ENCODE measurements around the gene PRIM2. TPM values are rescaled to one million over a fixed set of nuclear protein-coding genes. Genes with fewer than 3 reads are reported as not detected.
"Not testable (repeated sequence)": the region's sequence is repeated elsewhere in the genome, so short reads cannot be mapped to it uniquely, and the experiment has no call there.

The PRIM2 gene
- total and polyA plus RNA-seq, 9 of the 15 experiments (the other 6 are each of a cell fraction or from before 2014, with no cell fraction given) = 19.8 to 57.5 (median 33.4) TPM

DNA sequence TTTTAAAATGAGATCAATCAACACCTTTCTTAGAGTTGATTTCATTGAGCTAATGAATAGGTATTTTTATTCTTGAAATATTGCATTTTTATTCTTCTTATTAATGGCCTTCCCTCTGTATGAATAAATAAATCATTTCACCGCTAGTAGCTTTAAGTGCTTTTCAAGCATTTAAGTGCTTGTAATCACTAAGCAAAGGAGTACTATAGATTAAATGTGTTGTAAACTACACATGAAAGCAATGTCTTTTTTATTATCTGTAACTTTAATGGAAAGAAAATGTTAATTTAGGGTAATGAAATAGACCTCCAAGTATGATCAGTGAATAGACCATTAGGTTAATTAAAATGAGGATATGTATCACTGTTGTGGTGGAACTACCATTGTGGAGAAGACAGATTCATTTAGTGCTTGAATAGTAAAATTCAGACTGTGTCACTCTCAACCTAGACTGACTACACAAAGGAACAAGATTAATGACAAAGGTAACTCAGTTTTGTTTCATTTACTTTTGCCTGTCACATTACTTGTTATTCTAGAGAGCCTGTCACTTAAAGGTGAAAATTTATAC lies 132.2 kb downstream of the PRIM2 start:
- H3K4me1 ChIP-seq (replicated peaks in 1 of 2; ENCODE audit: control insufficient read depth in 2 of 2, insufficient read depth in 2 of 2, low read length in 2 of 2); POLR2A ChIA-PET; FAIRE-seq; H3K4me2 ChIP-seq (ENCODE audit: insufficient read depth, low read length); H4K20me1 ChIP-seq (replicated peaks; ENCODE audit: control insufficient read depth, insufficient read depth, low read length); H3K79me2 ChIP-seq (ENCODE audit: control insufficient read depth, insufficient read depth, low read length); CTCF ChIA-PET (ENCODE audit: low intra/inter-chr PET ratio); H2AFZ ChIP-seq (ENCODE audit: low read depth, low read length); in situ Hi-C loops (cut with MboI); H3K9me3 ChIP-seq (replicated peaks; ENCODE audit: control insufficient read depth, insufficient read depth, low read depth, low read length); H3K4me3 ChIP-seq; ATAC-seq; DNase-seq (ENCODE audit: extremely low read depth in 1 of 4, low spot score in 3 of 4); H3K36me3 ChIP-seq (ENCODE audit: control insufficient read depth, insufficient read depth, low read length); H3K9ac ChIP-seq (ENCODE audit: insufficient read depth in 1 of 2, low read depth in 2 of 2, low read length in 2 of 2); H3K27me3 ChIP-seq (ENCODE audit: control insufficient read depth in 2 of 2, insufficient read depth in 2 of 2, low read length in 2 of 2); H3K27ac ChIP-seq (ENCODE audit: extremely low read depth, low read depth, low read length); intact Hi-C loops (cut with micrococcal nuclease); H3K9me1 ChIP-seq (ENCODE audit: control insufficient read depth, insufficient read depth, low read length); BruUV-seq (replicated peaks): not testable (repeated sequence)
- 93% methylated on average over 1 of the region's 1 CpG for WGBS (ENCODE audit: insufficient coverage, low coverage, missing lambda C conversion rate)

DNA sequence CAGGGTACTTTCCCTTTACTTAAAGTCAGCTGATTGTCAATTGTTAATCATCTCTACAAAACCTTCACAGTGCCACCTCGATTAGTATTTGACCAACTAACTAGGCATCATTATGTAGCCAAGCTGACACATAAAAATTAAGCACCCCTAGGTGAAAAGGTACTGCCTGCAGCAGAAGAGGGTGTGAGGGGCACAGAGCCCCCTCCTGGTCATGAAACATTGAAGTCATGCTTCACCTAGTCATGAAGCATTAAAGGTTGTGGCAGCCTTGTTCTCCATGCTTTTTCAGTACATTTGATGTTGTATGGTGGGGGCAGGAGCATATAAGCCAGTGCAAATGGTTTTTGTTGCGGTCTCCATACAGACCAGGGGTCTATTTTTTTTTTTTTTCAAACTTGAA lies 142.4 kb downstream of the PRIM2 start:
- FAIRE-seq (peak; percentile 23), ATAC-seq (0 out of 3 replicates have a peak, but pooled peaks have one; percentile 29), DNase-seq (ENCODE audit: extremely low read depth in 1 of 4, low spot score in 3 of 4) (peak in 1 of 4 experiments; percentile 3)
- CTCF ChIA-PET (ENCODE audit: low intra/inter-chr PET ratio); H3K4me3 ChIP-seq; intact Hi-C loops (cut with micrococcal nuclease); in situ Hi-C loops (cut with MboI); BruUV-seq (replicated peaks); H3K9ac ChIP-seq (ENCODE audit: insufficient read depth in 1 of 2, low read depth in 2 of 2, low read length in 2 of 2); H3K36me3 ChIP-seq (ENCODE audit: control insufficient read depth, insufficient read depth, low read length); H4K20me1 ChIP-seq (replicated peaks; ENCODE audit: control insufficient read depth, insufficient read depth, low read length); H3K9me3 ChIP-seq (replicated peaks; ENCODE audit: control insufficient read depth, insufficient read depth, low read depth, low read length); H3K27ac ChIP-seq (ENCODE audit: extremely low read depth, low read depth, low read length); H3K4me1 ChIP-seq (replicated peaks in 1 of 2; ENCODE audit: control insufficient read depth in 2 of 2, insufficient read depth in 2 of 2, low read length in 2 of 2); H3K9me1 ChIP-seq (ENCODE audit: control insufficient read depth, insufficient read depth, low read length); H2AFZ ChIP-seq (ENCODE audit: low read depth, low read length); POLR2A ChIA-PET; H3K27me3 ChIP-seq (ENCODE audit: control insufficient read depth in 2 of 2, insufficient read depth in 2 of 2, low read length in 2 of 2); H3K4me2 ChIP-seq (ENCODE audit: insufficient read depth, low read length); H3K79me2 ChIP-seq (ENCODE audit: control insufficient read depth, insufficient read depth, low read length): not testable (repeated sequence)
- WGBS (ENCODE audit: insufficient coverage, low coverage, missing lambda C conversion rate) = 60% methylated on average over 2 of the region's 2 CpGs

DNA sequence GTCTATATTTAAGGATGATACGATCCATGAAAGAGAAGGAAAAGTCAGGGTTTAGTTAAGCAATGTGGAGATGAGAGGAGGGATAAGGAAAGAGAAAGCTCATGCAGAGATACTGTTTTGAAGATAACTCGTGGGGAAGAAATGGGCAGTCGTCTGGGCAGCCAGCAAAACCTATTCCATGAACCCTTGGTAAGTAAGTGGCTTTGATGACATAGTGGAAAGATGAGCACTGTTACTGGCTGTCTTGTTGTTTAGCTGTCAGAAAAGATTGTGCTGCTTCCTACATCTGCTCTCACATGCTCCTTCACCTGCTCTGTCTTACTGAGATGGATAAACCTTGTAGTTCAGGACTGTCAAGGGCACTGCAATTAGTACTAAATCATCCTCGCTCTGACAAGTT lies 143.6 kb downstream of the PRIM2 start:
- BruUV-seq (replicated peaks); H3K4me2 ChIP-seq (ENCODE audit: insufficient read depth, low read length); POLR2A ChIA-PET; H3K4me3 ChIP-seq; CTCF ChIA-PET (ENCODE audit: low intra/inter-chr PET ratio); H3K27me3 ChIP-seq (ENCODE audit: control insufficient read depth in 2 of 2, insufficient read depth in 2 of 2, low read length in 2 of 2); H4K20me1 ChIP-seq (replicated peaks; ENCODE audit: control insufficient read depth, insufficient read depth, low read length); H3K9ac ChIP-seq (ENCODE audit: insufficient read depth in 1 of 2, low read depth in 2 of 2, low read length in 2 of 2); H3K79me2 ChIP-seq (ENCODE audit: control insufficient read depth, insufficient read depth, low read length); H3K4me1 ChIP-seq (replicated peaks in 1 of 2; ENCODE audit: control insufficient read depth in 2 of 2, insufficient read depth in 2 of 2, low read length in 2 of 2); H3K9me3 ChIP-seq (replicated peaks; ENCODE audit: control insufficient read depth, insufficient read depth, low read depth, low read length); intact Hi-C loops (cut with micrococcal nuclease); ATAC-seq; H3K27ac ChIP-seq (ENCODE audit: extremely low read depth, low read depth, low read length); H3K9me1 ChIP-seq (ENCODE audit: control insufficient read depth, insufficient read depth, low read length); H3K36me3 ChIP-seq (ENCODE audit: control insufficient read depth, insufficient read depth, low read length); in situ Hi-C loops (cut with MboI); DNase-seq (ENCODE audit: extremely low read depth in 1 of 4, low spot score in 3 of 4); H2AFZ ChIP-seq (ENCODE audit: low read depth, low read length): not testable (repeated sequence)
- WGBS (ENCODE audit: insufficient coverage, low coverage, missing lambda C conversion rate) = 25% methylated on average over 4 of the region's 4 CpGs
- FAIRE-seq = peak; percentile 11

DNA sequence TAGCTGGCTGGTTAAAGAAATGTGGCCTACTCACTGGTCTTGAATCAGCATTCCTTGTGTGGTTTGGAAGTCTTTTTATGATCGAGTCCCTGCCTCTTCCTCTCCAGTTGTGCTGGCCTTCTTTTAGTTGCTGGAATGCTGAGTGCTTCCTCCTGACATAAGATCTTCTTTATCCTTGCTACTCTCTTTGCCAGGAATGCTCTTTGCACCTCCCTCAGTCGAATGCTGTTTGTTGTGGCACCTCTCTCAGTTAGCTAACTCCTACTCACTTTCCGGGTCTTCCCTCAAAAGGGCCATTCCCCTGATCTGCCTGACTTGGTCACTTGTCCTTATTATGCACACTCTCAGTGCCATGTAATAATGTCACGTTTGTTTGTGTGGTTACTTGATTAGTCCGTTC lies 146.4 kb downstream of the PRIM2 start:
- FAIRE-seq; ATAC-seq; H2AFZ ChIP-seq (ENCODE audit: low read depth, low read length); in situ Hi-C loops (cut with MboI); H3K27ac ChIP-seq (ENCODE audit: extremely low read depth, low read depth, low read length); DNase-seq (ENCODE audit: extremely low read depth in 1 of 4, low spot score in 3 of 4); H3K27me3 ChIP-seq (ENCODE audit: control insufficient read depth in 2 of 2, insufficient read depth in 2 of 2, low read length in 2 of 2); H4K20me1 ChIP-seq (replicated peaks; ENCODE audit: control insufficient read depth, insufficient read depth, low read length); BruUV-seq (replicated peaks); H3K9ac ChIP-seq (ENCODE audit: insufficient read depth in 1 of 2, low read depth in 2 of 2, low read length in 2 of 2); POLR2A ChIA-PET; H3K9me1 ChIP-seq (ENCODE audit: control insufficient read depth, insufficient read depth, low read length); H3K36me3 ChIP-seq (ENCODE audit: control insufficient read depth, insufficient read depth, low read length); intact Hi-C loops (cut with micrococcal nuclease); H3K4me2 ChIP-seq (ENCODE audit: insufficient read depth, low read length); H3K4me3 ChIP-seq; H3K79me2 ChIP-seq (ENCODE audit: control insufficient read depth, insufficient read depth, low read length); H3K9me3 ChIP-seq (replicated peaks; ENCODE audit: control insufficient read depth, insufficient read depth, low read depth, low read length); H3K4me1 ChIP-seq (replicated peaks in 1 of 2; ENCODE audit: control insufficient read depth in 2 of 2, insufficient read depth in 2 of 2, low read length in 2 of 2); CTCF ChIA-PET (ENCODE audit: low intra/inter-chr PET ratio): not testable (repeated sequence)
- WGBS (ENCODE audit: insufficient coverage, low coverage, missing lambda C conversion rate) = 31% methylated on average over 3 of the region's 5 CpGs
